OCI-LY1 (cell line): ENCODE data around the gene ADGB.

Source experiments
- H2AFZ ChIP-seq: fragments of 200-600 bp; sonication (generic), shearing (Covaris generic); 2 replicates; pipeline ENCODE4 v1.6.0; 2014; ENCODE audit warnings: antibody characterized with exemption, mild to moderate bottlenecking, low read length
- H3F3A ChIP-seq: fragments of 200-600 bp; sonication (generic), shearing (Covaris generic); 2 replicates; pipeline ENCODE4 v1.6.0; 2014; ENCODE audit warnings: mild to moderate bottlenecking, antibody characterized with exemption, low read length, moderate library complexity; ENCODE audit not compliant: insufficient read depth
- H3K27ac ChIP-seq: fragments of 200-600 bp; sonication (generic); 2 replicates; pipeline ENCODE4 v1.5.1; 2014; ENCODE audit warnings: low read length, mixed run types, mild to moderate bottlenecking, low read depth; ENCODE audit not compliant: poor library complexity, severe bottlenecking
- H3K27me3 ChIP-seq: fragments of 200-600 bp; sonication (generic); 2 replicates; pipeline ENCODE4 v1.6.0; 2014; ENCODE audit warnings: antibody characterized with exemption, mild to moderate bottlenecking, low read length, moderate library complexity; ENCODE audit not compliant: insufficient read depth
- H3K36me3 ChIP-seq: fragments of 200-600 bp; sonication (generic); 2 replicates; pipeline ENCODE4 v1.6.1; 2014; ENCODE audit warnings: mild to moderate bottlenecking, antibody characterized with exemption, low read length, moderate library complexity, mixed read lengths; ENCODE audit not compliant: insufficient read depth
- H3K4me1 ChIP-seq: fragments of 200-600 bp; sonication (generic); 2 replicates; pipeline ENCODE4 v1.5.1; 2014; ENCODE audit warnings: mild to moderate bottlenecking, low read length, moderate library complexity; ENCODE audit not compliant: insufficient read depth, severe bottlenecking
- H3K4me2 ChIP-seq: fragments of 200-600 bp; sonication (generic), shearing (Covaris generic); 2 replicates; pipeline ENCODE4 v1.6.1; 2014; ENCODE audit warnings: low read length
- H3K4me3 ChIP-seq: fragments of 200-600 bp; sonication (generic); 2 replicates; pipeline ENCODE4 v1.5.1; 2014; ENCODE audit warnings: low read length, low read depth, mild to moderate bottlenecking, mixed read lengths; ENCODE audit not compliant: poor library complexity, severe bottlenecking
- H3K79me2 ChIP-seq: fragments of 200-600 bp; shearing (Covaris generic); 2 replicates; pipeline ENCODE4 v1.6.1; 2016; ENCODE audit warnings: mixed run types, low read length, mixed read lengths; ENCODE audit not compliant: insufficient read depth
- H3K9ac ChIP-seq: fragments of 200-600 bp; sonication (generic), shearing (Covaris generic); 2 replicates; pipeline ENCODE4 v1.6.1; 2014; ENCODE audit warnings: mild to moderate bottlenecking, low read length, mixed read lengths
- H3K9me2 ChIP-seq: fragments of 200-600 bp; sonication (generic), shearing (Covaris generic); 2 replicates; pipeline ENCODE4 v1.6.1; 2014; ENCODE audit warnings: low read depth, mild to moderate bottlenecking, low read length, mixed read lengths
- H3K9me3 ChIP-seq: fragments of 200-600 bp; shearing (Covaris generic); 2 replicates; pipeline ENCODE4 v1.6.1; 2014; ENCODE audit warnings: low read length, mixed read lengths
- H4K20me1 ChIP-seq: fragments of 200-600 bp; sonication (generic), shearing (Covaris generic); 2 replicates; pipeline ENCODE4 v1.6.0; 2016; ENCODE audit warnings: mild to moderate bottlenecking, low read length; ENCODE audit not compliant: insufficient read depth
- CTCF ChIP-seq: fragments of 200-600 bp; sonication (generic), shearing (Covaris generic); IDR thresholded peaks from 2 replicates; pipeline ENCODE4 v1.5.1; 2017; ENCODE audit warnings: mild to moderate bottlenecking, antibody characterized with exemption, low read length, moderate library complexity, mixed read lengths
- EZH2 ChIP-seq: fragments of 200-600 bp; sonication (generic), shearing (Covaris generic); IDR thresholded peaks from 2 replicates; pipeline ENCODE4 v1.8.0; 2017; ENCODE audit warnings: borderline replicate concordance, mixed run types, mild to moderate bottlenecking, antibody characterized with exemption, low read length, moderate library complexity, mixed read lengths

ADGB gene

GRCh38 chr6:146775220-146775619, 176.4 kb downstream of the ADGB start:
- Histone ChIP-seq H3K36me3 (no peaks in the 10 kb centered on the region), H2AFZ (no peak overlapping the region), H3K9me2 (no peaks in the 10 kb centered on the region), H4K20me1 (no peaks in the 10 kb centered on the region), H3K4me2 (no peak overlapping the region), H3K27me3 (no peaks in the 10 kb centered on the region), H3K4me3 (no peak overlapping the region), H3K9me3 (no peaks in the 10 kb centered on the region), H3K79me2 (no peaks in the 10 kb centered on the region), H3K4me1 (no peaks in the 10 kb centered on the region), H3K27ac (no peak overlapping the region), H3K9ac (no peak overlapping the region), H3F3A (no peaks in the 10 kb centered on the region)
- TF ChIP-seq EZH2 (no peak), CTCF (no peak)

GRCh38 chr6:146781836-146782235, 183.1 kb downstream of the ADGB start:
- H3K79me2 ChIP-seq: no peaks in the 10 kb centered on the region
- H3F3A ChIP-seq: no peaks in the 10 kb centered on the region
- H3K27ac ChIP-seq: no peak overlapping the region
- H3K9me2 ChIP-seq: no peaks in the 10 kb centered on the region
- H3K4me3 ChIP-seq: no peak overlapping the region
- no peaks in the 10 kb centered on the region for H3K36me3 ChIP-seq
- no peak overlapping the region for H3K4me2 ChIP-seq
- no peak overlapping the region for H2AFZ ChIP-seq
- no peaks in the 10 kb centered on the region for H3K27me3 ChIP-seq
- H3K9me3 ChIP-seq: no peaks in the 10 kb centered on the region
- no peak overlapping the region for H3K9ac ChIP-seq
- no peaks in the 10 kb centered on the region for H3K4me1 ChIP-seq
- no peak for TF ChIP-seq EZH2
- TF ChIP-seq CTCF: no peak
- H4K20me1 ChIP-seq: no peaks in the 10 kb centered on the region

GRCh38 chr6:146785001-146785585, 186.3 kb downstream of the ADGB start:
- no peaks in the 10 kb centered on the region for H4K20me1 ChIP-seq
- H3K4me3 ChIP-seq: no peak overlapping the region
- H3K27me3 ChIP-seq: no peaks in the 10 kb centered on the region
- H3K4me1 ChIP-seq: no peaks in the 10 kb centered on the region
- no peaks in the 10 kb centered on the region for H3K36me3 ChIP-seq
- no peaks in the 10 kb centered on the region for H3F3A ChIP-seq
- no peaks in the 10 kb centered on the region for H3K79me2 ChIP-seq
- no peak overlapping the region for H3K9ac ChIP-seq
- H3K4me2 ChIP-seq: no peak overlapping the region
- no peaks in the 10 kb centered on the region for H3K9me2 ChIP-seq
- TF ChIP-seq CTCF (peak; percentile 56), EZH2 (no peak)
- H3K9me3 ChIP-seq: no peaks in the 10 kb centered on the region
- H3K27ac ChIP-seq: no peak overlapping the region
- no peak overlapping the region for H2AFZ ChIP-seq
